TTC549 (cell line): Measurements from ENCODE around the gene RCBTB2.

ENCODE experiments used
- FAIRE-seq: peaks from 2 replicates; lab custom pipeline; 2012; peaks lifted over from hg19 to GRCh38; lab: Jason Lieb, UNC

The RCBTB2 gene

DNA sequence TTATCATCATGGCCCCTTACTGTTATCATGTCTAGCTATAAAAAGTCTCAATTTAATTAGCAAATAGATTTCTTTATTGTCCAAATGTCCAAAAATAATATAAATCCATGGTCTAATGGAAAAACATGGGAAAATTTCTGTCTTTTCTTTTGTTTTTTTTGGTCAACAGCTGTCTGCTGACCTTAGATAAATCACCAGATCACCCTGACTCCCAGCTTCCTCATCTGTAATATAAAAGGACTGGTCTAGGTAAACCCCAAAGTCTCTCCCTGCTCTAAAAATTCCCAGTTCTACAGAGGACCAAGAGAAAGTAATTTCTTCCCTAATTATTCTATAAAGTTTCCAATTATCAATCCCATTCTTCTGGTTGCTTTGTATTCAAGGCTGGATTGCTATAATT is 30.7 kb upstream of the RCBTB2 start:
- FAIRE-seq: no peak

DNA sequence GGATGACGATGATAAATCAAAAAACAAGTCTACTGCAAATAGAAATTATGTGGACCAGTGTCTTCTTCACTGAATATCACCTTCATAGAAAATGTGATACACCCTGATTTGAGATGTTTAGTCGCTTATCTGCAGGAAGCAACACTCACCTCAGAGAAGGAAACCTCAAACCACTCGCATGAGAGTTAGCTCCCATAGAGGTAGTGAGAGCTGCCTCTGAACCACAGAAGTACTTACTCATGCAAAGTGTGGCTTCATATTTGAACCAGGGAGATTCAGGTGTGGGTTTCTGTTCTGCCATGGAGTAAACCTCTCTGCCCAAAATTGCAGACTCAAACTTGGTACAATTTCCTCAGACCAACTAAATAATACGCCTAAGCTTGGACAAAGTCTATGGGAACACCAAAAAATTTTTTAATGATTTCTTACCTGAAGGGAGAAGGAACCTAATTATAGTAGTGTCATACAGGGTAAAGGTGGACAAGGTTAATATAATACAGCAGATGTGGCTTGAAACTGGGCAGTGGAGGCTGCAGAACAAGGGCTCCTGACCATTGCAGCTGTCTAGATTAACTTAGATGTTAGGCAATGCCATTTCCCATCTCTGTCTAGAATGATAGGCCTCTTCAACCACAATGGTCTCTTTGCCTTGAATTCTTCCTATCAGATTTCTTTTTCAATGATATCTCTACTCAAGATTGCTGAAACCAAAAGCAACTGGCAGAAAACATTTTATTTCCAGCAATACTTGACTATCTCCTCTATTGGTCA is 29.6 kb upstream of the RCBTB2 start:
- FAIRE-seq: no peak

DNA sequence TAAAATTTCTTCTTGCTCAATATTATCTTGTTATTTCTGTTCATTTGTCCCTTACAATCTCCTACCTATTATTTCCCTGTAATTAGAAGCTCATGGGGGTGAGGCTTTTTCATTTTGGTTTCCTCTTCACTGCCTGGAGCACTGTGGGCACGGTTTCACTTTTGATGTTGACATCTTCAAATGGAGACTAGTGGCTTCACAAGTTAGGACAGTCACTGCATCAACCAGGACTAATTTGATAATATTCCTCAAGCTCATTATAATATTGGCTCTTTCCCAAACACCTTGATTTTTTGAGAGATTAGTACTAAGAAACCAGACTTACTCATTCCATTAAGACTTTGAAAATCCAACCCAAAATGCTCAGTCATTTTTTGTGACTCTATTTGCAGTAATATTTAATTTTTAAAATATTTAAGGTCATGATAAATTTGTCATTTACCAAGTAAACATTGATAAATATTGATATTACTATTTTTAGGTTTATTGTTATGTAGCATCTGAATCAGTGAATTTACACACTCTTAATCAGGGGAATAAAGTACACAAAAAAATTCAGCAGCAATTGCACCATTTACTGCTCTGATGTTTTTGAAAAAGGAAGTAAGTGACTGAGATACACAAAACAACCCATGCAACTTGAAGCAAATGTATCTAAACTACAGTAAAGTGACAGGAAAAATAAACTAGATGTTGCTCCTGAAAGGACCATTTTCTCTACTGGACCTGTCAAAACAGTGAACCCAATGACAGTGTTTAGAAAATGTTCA is 28.8 kb upstream of the RCBTB2 start:
- FAIRE-seq: no peak

DNA sequence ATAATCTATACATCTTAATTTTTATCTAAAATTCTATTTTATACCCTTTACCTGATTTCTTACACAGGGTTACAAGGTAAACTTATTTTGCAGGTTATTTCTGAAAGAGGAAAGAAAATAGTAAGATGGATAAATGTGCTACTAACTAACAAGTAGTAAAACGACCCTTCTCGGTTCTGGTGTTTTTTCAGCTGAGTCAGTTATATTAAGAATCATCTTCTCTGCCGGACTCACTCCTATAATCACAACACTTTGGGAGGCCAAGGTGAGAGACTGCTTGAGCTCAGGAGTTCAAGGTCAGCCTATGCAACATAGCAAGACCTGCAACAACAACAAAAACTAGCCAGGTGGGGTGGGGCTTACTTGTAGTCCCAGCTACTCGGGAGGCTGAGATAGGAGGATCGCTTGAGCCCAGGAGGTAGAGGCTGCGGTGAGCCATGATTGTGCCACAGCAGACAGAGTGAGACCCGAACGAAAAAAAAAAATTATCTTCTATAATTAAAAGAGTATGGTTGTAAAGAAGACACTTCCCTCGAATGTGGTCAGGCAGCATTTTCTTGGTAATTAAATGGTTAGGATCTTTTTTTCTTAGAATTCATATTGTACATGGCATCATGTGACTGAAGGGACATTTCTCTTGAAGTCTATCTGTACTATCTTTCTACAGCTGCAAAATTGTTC is 27.9 kb upstream of the RCBTB2 start:
- FAIRE-seq: no peak

DNA sequence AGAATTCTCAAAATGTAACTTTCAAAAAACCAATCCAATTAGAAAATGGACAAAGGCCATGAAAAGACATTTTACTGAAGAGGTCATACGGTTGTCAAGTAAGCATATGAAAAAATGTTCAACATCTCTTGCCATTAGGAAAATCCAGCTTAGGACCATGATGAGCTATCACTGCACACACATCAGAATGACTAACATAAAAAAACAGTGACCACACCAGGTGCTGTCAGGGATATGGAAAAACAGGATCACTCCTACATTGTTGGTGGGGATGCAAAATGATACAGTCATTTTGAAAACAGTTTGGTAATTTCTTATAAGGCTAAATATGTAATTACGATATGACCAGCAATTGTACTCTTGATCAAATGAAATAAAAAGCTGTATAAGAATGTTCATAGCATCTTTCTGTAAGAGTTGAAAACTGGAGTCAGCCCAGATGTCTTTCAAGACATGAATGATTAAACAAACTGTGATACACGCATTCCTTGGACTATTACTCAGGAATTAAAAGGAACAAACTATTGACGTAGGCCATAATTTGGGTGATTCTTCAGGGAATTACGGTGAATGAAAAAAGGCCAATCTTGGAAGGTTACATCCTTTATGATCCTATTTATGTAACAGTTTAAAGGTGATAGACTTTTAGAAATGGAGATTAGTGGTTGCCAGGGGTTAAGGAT is 26.9 kb upstream of the RCBTB2 start:
- no peak for FAIRE-seq

DNA sequence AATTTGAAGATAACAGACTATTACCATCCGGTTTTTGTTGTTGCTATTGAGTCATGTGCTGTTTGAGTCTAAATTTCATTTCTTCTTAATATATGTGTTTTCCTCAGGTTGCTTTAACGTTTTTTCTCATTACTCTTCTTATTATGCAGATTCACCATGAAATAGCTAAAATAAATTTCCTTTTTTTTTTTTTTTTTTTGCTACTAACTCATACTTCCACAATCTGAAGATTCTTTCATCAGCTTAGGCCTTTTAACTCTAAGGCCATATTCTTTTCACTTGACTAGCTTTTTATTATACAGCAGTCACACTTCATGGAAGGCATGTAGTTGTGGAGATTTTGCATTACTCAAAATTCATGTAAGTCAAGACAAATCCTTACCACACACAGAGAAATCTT is 23.9 kb upstream of the RCBTB2 start:
- no peak for FAIRE-seq

DNA sequence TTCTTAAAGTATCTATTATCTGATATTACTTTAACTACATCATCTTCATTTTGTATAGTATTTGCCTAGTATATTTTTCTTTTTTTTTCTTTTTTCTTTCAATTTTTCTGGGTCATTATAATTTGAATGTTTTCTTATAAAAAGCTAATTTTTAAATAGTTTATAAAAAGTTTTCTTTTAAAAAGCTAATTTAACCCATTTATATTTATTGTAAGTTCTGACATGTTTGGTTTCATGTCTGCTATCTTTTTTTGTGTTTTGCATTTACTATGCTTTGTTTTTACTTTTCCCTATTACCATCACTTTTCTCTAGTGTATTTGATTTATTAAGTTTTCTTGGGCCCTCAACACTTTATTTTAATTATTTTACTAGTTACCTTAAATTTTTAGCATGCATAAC is 22.6 kb upstream of the RCBTB2 start:
- FAIRE-seq: peak; percentile 78

DNA sequence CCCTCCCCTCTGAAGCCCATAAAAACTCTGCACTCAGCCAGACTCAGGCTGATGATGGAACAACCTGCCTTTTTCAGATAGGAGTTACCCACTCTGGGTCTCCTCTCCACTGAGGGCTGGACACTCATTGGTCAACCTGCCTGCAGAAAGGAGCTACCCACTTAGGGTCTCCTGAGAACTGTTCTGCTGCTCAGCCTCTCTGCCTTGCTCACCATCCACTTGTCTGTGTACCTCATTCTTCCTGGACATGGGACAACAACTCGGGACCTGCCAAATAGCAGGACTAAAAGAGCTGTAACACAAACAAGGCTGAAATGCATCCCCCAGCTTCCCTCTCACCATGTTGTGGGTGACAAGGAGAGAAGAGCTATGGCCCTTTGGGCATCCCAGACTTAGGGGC is 18.4 kb upstream of the RCBTB2 start:
- no peak for FAIRE-seq

DNA sequence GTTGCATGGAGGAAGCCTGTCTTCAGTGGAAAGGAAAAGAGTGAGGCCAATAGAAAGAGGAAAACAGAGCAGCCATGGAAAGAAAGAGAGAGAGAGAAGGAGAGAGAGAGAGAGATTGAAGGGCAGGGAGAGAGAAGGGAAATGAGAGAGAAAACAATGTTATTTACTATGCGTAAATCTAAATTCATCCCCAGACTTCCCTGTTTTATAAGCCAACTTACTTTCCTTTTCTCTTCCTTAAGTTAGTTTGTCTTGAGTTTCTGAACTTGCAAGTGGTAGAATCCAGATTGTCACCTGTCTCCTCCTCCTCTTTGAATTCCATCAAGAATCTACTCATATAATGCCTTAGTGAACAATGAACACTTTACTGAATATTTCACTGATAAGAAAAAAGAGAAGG is 16.8 kb upstream of the RCBTB2 start:
- no peak for FAIRE-seq

DNA sequence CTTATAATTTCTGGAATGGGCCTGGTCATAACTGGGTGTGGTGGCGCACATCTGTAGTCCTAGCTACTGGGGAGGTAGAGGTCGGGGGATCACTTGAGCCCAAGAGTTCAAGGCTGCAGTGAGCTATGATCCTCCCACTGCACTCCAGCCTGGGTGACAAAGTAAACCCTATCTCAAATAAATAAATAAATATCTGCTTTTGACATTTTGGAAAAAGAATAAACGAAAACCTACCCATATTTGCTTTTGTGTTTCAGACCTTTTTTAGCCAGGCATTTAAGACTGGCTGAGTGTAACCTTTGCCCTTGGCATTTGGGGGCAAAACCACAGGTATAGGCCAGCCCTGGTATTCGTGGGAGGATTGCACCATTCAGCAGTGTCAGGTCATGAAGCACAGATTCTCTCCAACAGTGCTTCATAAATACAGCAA is 14.8 kb upstream of the RCBTB2 start:
- no peak for FAIRE-seq

DNA sequence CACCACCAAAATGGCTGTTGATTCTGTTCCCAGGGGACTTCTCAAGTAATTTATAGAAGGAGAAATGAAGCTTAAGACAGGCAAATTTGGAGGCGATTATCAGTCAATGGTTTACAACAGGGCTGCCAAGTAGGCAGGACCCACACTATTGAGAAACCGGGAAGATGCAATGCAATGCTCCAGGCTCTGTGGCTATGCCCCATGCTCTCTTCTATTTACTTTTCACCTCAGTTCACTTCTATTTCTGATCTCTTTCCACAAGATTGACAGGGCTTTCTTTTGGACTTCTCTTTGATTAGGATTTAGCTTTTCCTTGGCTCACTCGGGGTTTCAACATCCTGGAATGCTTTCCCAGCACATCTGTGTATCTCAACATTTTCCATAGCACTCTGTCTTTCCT is 12.7 kb upstream of the RCBTB2 start:
- FAIRE-seq: no peak

DNA sequence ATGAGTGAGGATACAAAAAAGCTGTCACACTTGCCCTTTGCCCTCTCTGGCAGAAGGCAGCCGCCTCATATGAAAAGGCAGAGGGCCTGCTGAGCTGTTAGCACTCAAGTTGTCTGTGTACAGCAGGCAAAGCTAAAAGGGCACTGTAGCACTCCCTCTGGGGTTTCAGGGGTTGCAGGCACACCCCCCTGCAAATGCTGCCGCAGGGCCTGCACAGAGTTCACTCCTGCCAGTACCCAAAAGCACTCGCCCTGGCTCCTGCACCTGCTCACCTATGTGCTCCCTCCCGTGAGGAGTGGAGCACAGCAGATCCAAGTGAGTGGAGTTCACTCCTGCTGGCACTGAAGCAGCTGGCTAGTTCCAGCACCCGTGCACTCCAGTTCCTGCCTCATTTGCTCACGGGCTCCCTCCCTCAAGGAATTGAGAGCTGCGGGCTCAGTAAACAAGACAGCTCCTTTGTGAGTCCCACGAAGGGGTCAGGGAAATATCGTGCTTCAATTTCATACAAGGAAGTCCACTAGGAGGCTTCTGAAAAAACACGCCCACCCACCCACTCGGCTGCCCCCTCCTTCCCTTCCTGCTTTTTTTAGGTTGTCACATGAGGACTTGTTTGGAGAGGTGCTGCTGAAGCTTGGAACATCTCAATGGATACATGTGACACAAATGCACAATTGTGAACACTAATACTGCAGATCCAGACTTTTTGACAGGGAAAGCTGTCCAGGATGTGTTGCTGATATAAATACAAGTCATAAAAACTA is 9.9 kb upstream of the RCBTB2 start:
- FAIRE-seq: no peak

DNA sequence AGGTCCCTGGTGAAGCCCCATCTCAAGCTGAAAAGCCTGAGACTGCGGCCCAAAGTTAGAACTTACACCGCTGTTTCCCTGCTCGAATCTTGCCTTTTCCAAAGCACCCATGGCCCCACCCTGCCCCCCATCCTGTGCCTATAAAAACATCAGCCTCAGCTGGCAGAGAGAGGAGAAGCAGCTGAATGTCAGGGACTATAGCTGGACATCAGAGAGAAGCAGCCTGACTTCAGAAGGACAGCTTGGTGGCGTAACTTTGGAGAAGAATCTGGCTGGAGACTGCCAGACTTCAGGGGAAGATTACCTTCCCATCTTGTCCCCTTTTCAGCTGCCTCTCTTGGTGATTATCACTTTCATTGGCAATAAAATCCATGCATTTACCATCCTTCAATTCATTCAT is 9.3 kb upstream of the RCBTB2 start:
- FAIRE-seq: no peak

DNA sequence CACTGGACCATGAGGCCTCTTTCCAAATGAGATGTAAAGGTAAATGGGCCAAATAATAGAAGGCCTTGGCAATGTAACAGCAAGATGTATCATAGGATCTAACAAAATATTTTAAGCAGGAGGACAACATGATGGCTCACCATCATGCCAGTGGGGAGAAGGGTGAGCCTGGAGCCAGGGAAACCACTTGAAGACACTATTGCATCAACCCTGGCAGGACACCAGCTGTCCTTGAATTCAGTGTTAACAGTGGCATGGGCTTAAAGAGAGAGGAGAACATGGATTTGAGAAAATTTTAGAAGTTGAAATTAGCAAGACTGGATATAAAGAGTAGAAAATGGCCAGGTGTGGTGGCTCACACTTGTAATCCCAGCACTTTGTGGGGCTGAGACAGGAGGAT is 6.7 kb upstream of the RCBTB2 start:
- FAIRE-seq: no peak

DNA sequence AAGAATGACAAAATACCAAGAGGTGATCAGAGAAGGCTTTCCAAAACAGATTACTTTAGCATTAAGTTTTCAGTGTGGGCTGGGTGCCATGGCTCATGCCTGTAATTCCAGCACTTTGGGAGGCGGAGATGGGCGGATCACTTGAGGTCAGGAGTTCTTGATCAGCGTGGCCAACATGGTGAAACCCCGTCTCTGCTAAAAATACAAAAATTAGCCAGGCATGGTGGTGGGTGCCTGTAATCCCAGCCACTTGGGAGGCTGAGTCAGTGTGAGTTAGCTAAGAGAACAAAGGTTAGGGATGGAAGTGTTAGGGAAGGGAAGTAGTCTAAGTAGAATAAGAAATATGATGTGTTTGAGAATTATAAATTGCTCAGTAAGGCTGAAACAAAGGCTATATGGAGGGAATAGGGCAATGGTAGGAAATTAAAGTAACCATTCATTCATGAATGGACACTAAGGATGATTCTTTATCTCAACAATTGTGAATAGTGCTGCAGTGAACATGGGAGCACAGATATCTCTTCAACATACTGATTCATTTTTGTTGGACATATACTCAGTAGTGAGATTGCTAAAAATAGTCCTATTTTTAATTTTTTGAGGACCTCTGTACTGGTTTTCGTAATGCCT is 3.9 kb upstream of the RCBTB2 start:
- no peak for FAIRE-seq

DNA sequence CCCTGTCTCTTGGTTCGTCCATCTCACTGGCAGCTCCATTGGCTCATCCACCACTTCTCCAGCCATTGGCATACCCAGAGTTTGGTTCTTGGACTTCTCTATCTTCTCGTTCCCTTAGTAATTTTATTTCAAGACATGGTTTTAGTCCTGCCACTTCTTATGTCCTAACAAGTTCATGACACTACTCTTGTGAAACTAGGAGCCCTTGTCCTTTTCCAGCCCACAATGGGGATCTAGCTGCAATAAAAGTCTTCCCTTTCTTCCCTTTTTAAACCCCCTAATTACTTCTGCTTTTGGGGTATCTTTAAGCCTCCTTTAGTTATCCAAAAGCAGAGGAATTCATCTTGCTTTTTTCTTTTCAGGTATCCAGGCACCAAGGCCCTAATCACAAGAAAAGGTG is 2.9 kb upstream of the RCBTB2 start:
- no peak for FAIRE-seq

DNA sequence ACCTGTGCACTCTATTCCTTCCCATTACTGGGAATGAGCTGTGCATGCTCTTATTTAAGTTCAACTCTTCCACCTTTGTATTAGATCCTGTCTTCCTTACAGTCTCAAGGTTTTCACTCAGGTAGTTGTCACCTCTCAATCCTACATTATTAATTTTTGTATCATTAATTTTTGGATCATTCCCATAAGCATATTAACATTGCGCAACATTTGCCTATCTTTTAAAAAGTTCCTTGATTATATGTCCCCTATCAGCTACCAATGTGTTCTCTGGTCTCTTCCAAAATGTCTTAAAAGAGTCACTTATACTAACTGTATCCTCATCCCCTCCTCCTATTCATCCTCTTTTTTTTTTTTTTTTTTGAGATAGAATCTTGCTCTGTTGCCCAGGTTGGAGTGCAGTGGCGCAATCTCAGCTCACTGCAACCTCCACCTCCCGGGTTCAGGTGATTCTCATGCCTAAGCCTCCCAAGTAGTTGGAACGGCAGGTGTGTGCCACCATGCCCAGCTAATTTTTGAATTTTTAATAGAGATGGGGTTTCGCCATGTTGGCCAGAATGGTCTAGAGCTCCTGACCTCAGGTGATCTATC is 2.1 kb upstream of the RCBTB2 start:
- FAIRE-seq: no peak

DNA sequence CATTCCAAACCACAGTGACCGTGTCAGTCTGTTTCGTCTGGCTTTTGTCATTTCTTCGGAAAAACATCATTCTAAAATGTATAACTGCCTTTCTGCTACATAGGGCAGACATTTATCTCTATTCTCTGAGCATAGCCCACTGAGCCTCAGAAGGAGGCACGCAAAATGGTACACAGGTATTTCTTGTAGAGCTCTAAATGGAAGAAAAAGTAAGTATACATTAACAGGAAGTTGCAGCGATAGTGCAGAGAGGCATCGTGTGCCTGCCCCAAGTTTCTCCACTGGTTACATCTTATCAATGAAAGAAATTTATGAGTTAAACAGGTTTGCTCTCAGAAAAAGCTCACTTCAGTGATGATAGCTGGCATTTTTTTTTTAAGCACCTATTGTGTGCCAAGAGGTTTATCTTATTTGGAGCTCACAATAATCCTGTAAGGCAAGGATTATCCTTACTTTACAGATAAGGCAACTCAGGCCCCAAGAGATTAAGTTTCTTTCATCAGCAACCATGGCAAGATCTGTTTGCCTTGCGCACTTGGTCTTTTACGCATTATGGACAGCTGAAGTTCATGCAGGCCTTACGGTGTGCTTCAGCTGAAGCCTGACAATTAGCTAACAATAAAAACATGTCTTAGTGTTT is 1.2 kb upstream of the RCBTB2 start:
- FAIRE-seq: no peak

DNA sequence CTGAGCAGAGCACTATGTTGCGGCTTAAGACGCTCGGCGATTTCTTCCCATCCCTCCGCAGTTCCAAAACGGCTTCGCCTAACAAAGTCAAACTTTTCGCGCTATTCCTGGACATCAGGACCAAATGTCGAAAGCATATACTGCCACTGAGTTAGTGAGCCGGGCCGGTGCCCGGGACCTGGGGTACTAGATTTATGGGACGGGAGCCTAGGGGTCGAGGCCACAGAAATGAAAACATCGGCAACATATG is 699 bp downstream of the RCBTB2 start:
- no peak for FAIRE-seq

DNA sequence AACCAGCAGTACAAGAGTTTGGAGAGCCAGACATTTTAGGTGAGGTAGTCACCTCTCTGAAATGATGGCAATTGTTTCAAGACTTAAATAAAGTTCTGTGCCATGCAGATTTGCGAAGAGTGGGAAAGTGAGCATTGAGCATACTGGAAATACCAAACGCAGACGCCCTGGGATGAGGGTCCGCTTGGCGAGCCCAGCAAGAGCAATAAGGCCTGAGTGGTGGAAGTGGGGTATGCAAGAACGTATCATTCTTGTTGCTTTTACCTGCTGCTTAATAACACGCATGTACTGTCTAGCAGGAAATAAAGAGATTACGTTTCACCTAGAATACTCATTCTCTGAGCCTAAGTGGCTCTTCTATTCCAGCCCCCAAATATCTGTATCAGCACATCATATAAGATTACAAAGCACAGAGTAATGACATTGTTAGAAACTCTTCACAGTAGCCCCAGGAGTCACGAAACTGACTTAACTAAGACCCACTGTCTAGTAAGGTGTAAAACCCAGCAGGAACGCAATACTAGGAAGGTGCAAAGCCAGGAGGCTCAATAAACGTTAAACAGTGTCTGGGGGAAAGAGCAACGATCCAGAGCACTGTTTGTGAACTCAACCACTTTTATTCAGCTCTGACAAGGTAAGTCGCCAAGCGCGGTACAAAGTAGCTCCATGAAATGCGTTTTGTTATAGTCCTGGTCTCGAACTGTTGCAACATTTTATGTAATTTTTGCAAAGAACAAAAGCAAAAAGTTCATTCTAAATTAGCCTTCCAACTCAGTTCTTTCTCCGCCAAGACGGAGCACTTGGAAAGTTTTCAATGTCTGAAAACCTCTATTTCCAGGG is 1.2 kb downstream of the RCBTB2 start:
- no peak for FAIRE-seq
